ENCODE measurements around the gene ADGRA3. TPM values are rescaled to one million over a fixed set of nuclear protein-coding genes. Genes with fewer than 3 reads are reported as not detected.

The ADGRA3 gene
- total RNA-seq, 1 donor from 2014 or later, result 15.8 TPM

- H3K27ac ChIP-seq, result no peak overlapping the region
- no peaks in the 10 kb centered on the region for H3K36me3 ChIP-seq
- H3K9me3 ChIP-seq, result no peaks in the 10 kb centered on the region
- H3K4me1 ChIP-seq, result peaks cover 1% of the 10 kb centered on the region
- TF ChIP-seq CTCF (IDR thresholded peaks at IDR 0.05), result no peak
- no peak overlapping the region for H3K4me3 ChIP-seq
- no peak for ATAC-seq
- intact Hi-C loops (cut with DNase I), result no loop called here
- no peaks in the 10 kb centered on the region for H3K27me3 ChIP-seq (ENCODE audit: low read depth)
- DNase-seq, result no peak
Observed at GRCh38 chr4:22460266-22460665, 55.6 kb downstream of the ADGRA3 start.

- intact Hi-C loops (cut with DNase I), result no loop called here
- Histone ChIP-seq H3K27ac (no peak overlapping the region), H3K4me3 (no peak overlapping the region), H3K9me3 (no peaks in the 10 kb centered on the region), H3K36me3 (no peaks in the 10 kb centered on the region), H3K4me1 (peaks cover 9% of the 10 kb centered on the region), H3K27me3 (ENCODE audit: low read depth) (no peaks in the 10 kb centered on the region)
- ATAC-seq, result no peak
- TF ChIP-seq CTCF (IDR thresholded peaks at IDR 0.05), result no peak
- no peak for DNase-seq
Observed at GRCh38 chr4:22458098-22458497, 57.8 kb downstream of the ADGRA3 start.

GRCh38 chr4:22457348-22457747, 58.5 kb downstream of the ADGRA3 start:
- ATAC-seq, result no peak
- TF ChIP-seq CTCF (IDR thresholded peaks at IDR 0.05), result no peak
- intact Hi-C loops (cut with DNase I), result no loop called here

GRCh38 chr4:22456291-22456690, 59.6 kb downstream of the ADGRA3 start:
- no peak overlapping the region for H3K4me3 ChIP-seq
- H3K36me3 ChIP-seq, result no peaks in the 10 kb centered on the region
- H3K27me3 ChIP-seq (ENCODE audit: low read depth), result no peaks in the 10 kb centered on the region
- H3K4me1 ChIP-seq, result peaks cover 9% of the 10 kb centered on the region
- TF ChIP-seq CTCF (IDR thresholded peaks at IDR 0.05), result no peak
- H3K27ac ChIP-seq, result no peak overlapping the region
- ATAC-seq (no peak), DNase-seq (no peak)
- no peaks in the 10 kb centered on the region for H3K9me3 ChIP-seq
- intact Hi-C loops (cut with DNase I), result no loop called here

More at GRCh38 chr4:22457348-22457747, 58.5 kb downstream of the ADGRA3 start:
- Histone ChIP-seq H3K27ac (no peak overlapping the region), H3K4me3 (no peak overlapping the region), H3K36me3 (no peaks in the 10 kb centered on the region), H3K4me1 (peaks cover 9% of the 10 kb centered on the region), H3K9me3 (no peaks in the 10 kb centered on the region), H3K27me3 (ENCODE audit: low read depth) (no peaks in the 10 kb centered on the region)
- DNase-seq, result no peak

GRCh38 chr4:22454955-22455354, 60.9 kb downstream of the ADGRA3 start:
- ATAC-seq, result peak; percentile 45 to 62
- intact Hi-C loops (cut with DNase I), result no loop called here

More at GRCh38 chr4:22454955-22455354, 60.9 kb downstream of the ADGRA3 start:
- TF ChIP-seq CTCF (IDR thresholded peaks at IDR 0.05), result no peak
- no peak for DNase-seq
- no peaks in the 10 kb centered on the region for H3K27me3 ChIP-seq (ENCODE audit: low read depth)
- no peak overlapping the region for H3K27ac ChIP-seq
- no peaks in the 10 kb centered on the region for H3K9me3 ChIP-seq
- H3K4me3 ChIP-seq, result no peak overlapping the region
- H3K4me1 ChIP-seq, result peaks cover 9% of the 10 kb centered on the region
- H3K36me3 ChIP-seq, result no peaks in the 10 kb centered on the region

All from lower lobe of right lung (tissue), 2 donors.